K562 (cell line): ENCODE results near the gene GRB10. TPM values are rescaled to one million over a fixed set of nuclear protein-coding genes. Genes with fewer than 3 reads are reported as not detected.

Experiments used
- ATAC-seq: fragments of 200-7000 bp; cut with Tn5 transposase; 3 replicates; pipeline ENCODE4 v1.9.1; 2020; ENCODE audit warnings: moderate library complexity
- BruUV-seq: library from RNA; stranded (reverse); fragments of 400-500 nt; replicated peaks from 2 replicates; lab custom pipeline; 2021; lab: Mats Ljungman, UMichigan
- CTCF ChIA-PET: fragments of 300-600 bp; formaldehyde crosslinking; extraction: SDS; loops from one replicate; lab custom pipeline; 2021; ENCODE audit warnings: low intra/inter-chr PET ratio; lab: Yijun Ruan, JAX
- POLR2A ChIA-PET: fragments of 300-600, 350-650 bp; sonication (Branson Sonifier 250); formaldehyde crosslinking; extraction: SDS; loops from one replicate; lab custom pipeline; 2021; ENCODE audit warnings: antibody characterized with exemption, inconsistent platforms; lab: Yijun Ruan, JAX
- DNase-seq, 4 experiments: peaks; one replicate each; pipeline versions ENCODE4 v3.0.0 to v3.0.0-alpha.2; 2011 to 2018; ENCODE audit warnings: low spot score in 3 of 4, mixed read lengths in 3 of 4; ENCODE audit errors: extremely low read depth in 1 of 4
- FAIRE-seq: peaks from 2 replicates; lab custom pipeline; 2011; peaks lifted over from hg19 to GRCh38; lab: Jason Lieb, UNC
- H2AFZ ChIP-seq: 2 replicates; pipeline ENCODE4 v1.6.0; 2011; ENCODE audit warnings: low read depth, low read length, control low read depth, inconsistent platforms
- H3K27ac ChIP-seq: fragments of 200-600 bp; 3 replicates; pipeline ENCODE4 v1.8.0; 2011; ENCODE audit warnings: low read depth, mild to moderate bottlenecking, control low read depth, inconsistent platforms, low read length, moderate library complexity, mixed read lengths; ENCODE audit errors: extremely low read depth
- H3K27me3 ChIP-seq, 2 experiments: fragments of 300-600 bp in 1 of 2; 2 replicates in 1 of 2; 3 replicates in 1 of 2; pipeline versions ENCODE4 v1.6.0 to v1.8.0; 2011; ENCODE audit warnings: inconsistent platforms in 2 of 2, low read length in 2 of 2, mild to moderate bottlenecking in 1 of 2, mixed read lengths in 1 of 2, moderate library complexity in 1 of 2; ENCODE audit not compliant: control insufficient read depth in 2 of 2, insufficient read depth in 2 of 2
- H3K36me3 ChIP-seq: fragments of 300-600 bp; 3 replicates; pipeline ENCODE4 v1.8.0; 2011; ENCODE audit warnings: mild to moderate bottlenecking, low read length, inconsistent platforms; ENCODE audit not compliant: control insufficient read depth, insufficient read depth
- H3K4me1 ChIP-seq, 2 experiments: fragments of 200-600 bp in 1 of 2; replicated peaks in 1 of 2; 2 replicates in 1 of 2; 3 replicates in 1 of 2; pipeline versions ENCODE4 v1.5.1 to v1.8.0; 2011; ENCODE audit warnings: inconsistent platforms in 2 of 2, low read length in 2 of 2, mild to moderate bottlenecking in 1 of 2, mixed read lengths in 1 of 2, moderate library complexity in 1 of 2; ENCODE audit not compliant: control insufficient read depth in 2 of 2, insufficient read depth in 2 of 2
- H3K4me2 ChIP-seq: 2 replicates; pipeline ENCODE4 v1.6.1; 2011; ENCODE audit warnings: low read length, control low read depth, inconsistent platforms, mixed read lengths; ENCODE audit not compliant: insufficient read depth
- H3K4me3 ChIP-seq: fragments of 200-600 bp; sonication (generic), shearing (Covaris generic); 2 replicates; pipeline ENCODE4 v1.5.1; 2016; ENCODE audit warnings: control low read depth, inconsistent platforms
- H3K79me2 ChIP-seq: fragments of 200-600 bp; 3 replicates; pipeline ENCODE4 v1.8.0; 2011; ENCODE audit warnings: low read length, inconsistent platforms; ENCODE audit not compliant: control insufficient read depth, insufficient read depth
- H3K9ac ChIP-seq, 2 experiments: 2 replicates each; pipeline versions ENCODE4 v1.6.0 to v1.6.1; 2011; ENCODE audit warnings: low read depth in 2 of 2, low read length in 2 of 2, control low read depth in 1 of 2, inconsistent platforms in 1 of 2, mild to moderate bottlenecking in 1 of 2, mixed read lengths in 1 of 2; ENCODE audit not compliant: insufficient read depth in 1 of 2
- H3K9me1 ChIP-seq: one replicate; pipeline ENCODE4 v1.6.0; 2011; ENCODE audit warnings: inconsistent platforms, mild to moderate bottlenecking, low read length, moderate library complexity; ENCODE audit not compliant: control insufficient read depth, insufficient read depth
- H3K9me3 ChIP-seq: replicated peaks from 2 replicates; pipeline ENCODE4 v1.5.1; 2011; ENCODE audit warnings: low read depth, low read length, inconsistent platforms; ENCODE audit not compliant: control insufficient read depth, insufficient read depth
- H4K20me1 ChIP-seq: replicated peaks from 2 replicates; pipeline ENCODE4 v1.6.1; 2011; ENCODE audit warnings: low read length, inconsistent platforms, mixed read lengths; ENCODE audit not compliant: control insufficient read depth, insufficient read depth
- PHF21A ChIP-seq: fragments of 450-650 bp; IDR thresholded peaks from 2 replicates; pipeline ENCODE4 v1.6.1; 2017; ENCODE audit warnings: low read depth, borderline replicate concordance
- RFX5 ChIP-seq: IDR thresholded peaks from 2 replicates; pipeline ENCODE4 v1.6.1; 2011; ENCODE audit warnings: low read depth, mild to moderate bottlenecking, improper control_type of control experiment, low read length
- RHOXF2B ChIP-seq: fragments of 250-450 bp; sonication (Bioruptor Pico); conservative IDR thresholded peaks from 2 replicates; pipeline ENCODE4 v1.5.1; 2021
- SRSF1 ChIP-seq: fragments of 200-400 bp; formaldehyde crosslinking; IDR thresholded peaks from 2 replicates; pipeline ENCODE4 v1.6.1; 2017; ENCODE audit warnings: mild to moderate bottlenecking, low read depth, low read length, moderate library complexity
- STAT5B ChIP-seq: fragments of 250-450 bp; sonication (Bioruptor Pico); IDR thresholded peaks from 2 replicates; pipeline ENCODE4 v1.8.0; 2021; ENCODE audit warnings: mild to moderate bottlenecking, inconsistent platforms
- ZFP36 ChIP-seq: fragments of 150-350 bp; IDR thresholded peaks from 2 replicates; pipeline ENCODE4 v1.6.1; 2018; ENCODE audit warnings: low read length, low read depth; ENCODE audit not compliant: partially characterized antibody
- ZNF165 ChIP-seq: fragments of 250-450 bp; sonication (Bioruptor Pico); IDR thresholded peaks from 2 replicates; pipeline ENCODE4 v1.4.0; 2020; ENCODE audit warnings: borderline replicate concordance
- ZNF3 ChIP-seq: fragments of 250-450 bp; sonication (Bioruptor Pico); IDR thresholded peaks from 2 replicates; pipeline ENCODE4 v1.5.0; 2021; ENCODE audit warnings: mild to moderate bottlenecking, moderate library complexity
- ZNF507 ChIP-seq: conservative IDR thresholded peaks from 2 replicates; pipeline ENCODE4 v1.6.1; 2017; ENCODE audit warnings: missing genetic modification characterization, missing compliant biosample characterization
- ZNF764 ChIP-seq: fragments of 250-450 bp; sonication (Bioruptor Pico); IDR thresholded peaks from 2 replicates; pipeline ENCODE4 v1.4.0; 2020; ENCODE audit warnings: low read depth, mild to moderate bottlenecking, moderate library complexity
- WGBS: fragments of 100-300 bp; shearing (Covaris generic); methylation state at CpG from one replicate; pipeline ENCODE4 v1.1.6; 2016; ENCODE audit warnings: low coverage, mixed read lengths; ENCODE audit not compliant: insufficient coverage; ENCODE audit errors: missing lambda C conversion rate; 5-methylcytosine and 5-hydroxymethylcytosine counted together
- in situ Hi-C: fragments of 300-500 bp; cut with MboI; formaldehyde crosslinking; loops from 4 replicates; pipeline ENCODE4 v1.15.0; 2018; ENCODE audit warnings: inconsistent platforms, mixed read lengths
- intact Hi-C: fragments of 100-400 bp; cut with micrococcal nuclease; formaldehyde crosslinking; loops from 2 replicates; pipeline ENCODE4 v1.14.2; 2022
- polyA plus RNA-seq, 8 experiments: library from polyadenylated mRNA; depleted of rRNA in 4 of 8; stranded (reverse) in 5 of 8; unstranded in 3 of 8; fragments of >200 nt; fragmentation: Nextera tagmentation in 2 of 8; fragmentation: Illumina TruSeq in 1 of 8; extraction: Ambion mirVana in 2 of 8; extraction: Trizol in 1 of 8; gene quantifications; 2 replicates each; pipeline versions ENCODE4 v1.2.1 to v1.2.3, GENCODE V29; 2011 to 2014; ENCODE audit warnings: inconsistent platforms in 1 of 8, missing spikeins in 1 of 8
- total RNA-seq, 7 experiments: library from RNA; depleted of rRNA in 6 of 7; stranded (reverse); fragments of >200 nt in 6 of 7; fragmentation: Illumina TruSeq in 2 of 7; extraction: Trizol in 2 of 7; gene quantifications; 2 replicates each; pipeline versions ENCODE4 v1.2.1 to v1.2.3, GENCODE V29; 2011 to 2021; ENCODE audit warnings: low replicate concordance in 1 of 7
- TF ChIP-seq, protein P1 (sequence below): sonication (generic); formaldehyde crosslinking; IDR thresholded peaks from 2 replicates; pipeline ENCODE4 v1.8.1; 2023; ENCODE audit warnings: missing genetic modification reagents, mild to moderate bottlenecking, borderline replicate concordance
- TF ChIP-seq, protein P2 (sequence below): fragments of 450-650 bp; formaldehyde crosslinking; IDR thresholded peaks from 2 replicates; pipeline ENCODE4 v1.4.0; 2022; ENCODE audit warnings: missing genetic modification characterization
- TF ChIP-seq, protein P3 (sequence below): fragments of 250-450 bp; sonication (Bioruptor Pico); IDR thresholded peaks from 2 replicates; pipeline ENCODE4 v1.8.0; 2021; ENCODE audit warnings: moderate library complexity, mild to moderate bottlenecking, inconsistent platforms

GRB10 gene
- total and polyA plus RNA-seq, 9 of the 15 experiments (the other 6 are each of a cell fraction or from before 2014, with no cell fraction given) = 8.9 to 88.5 (median 40.7) TPM

DNA sequence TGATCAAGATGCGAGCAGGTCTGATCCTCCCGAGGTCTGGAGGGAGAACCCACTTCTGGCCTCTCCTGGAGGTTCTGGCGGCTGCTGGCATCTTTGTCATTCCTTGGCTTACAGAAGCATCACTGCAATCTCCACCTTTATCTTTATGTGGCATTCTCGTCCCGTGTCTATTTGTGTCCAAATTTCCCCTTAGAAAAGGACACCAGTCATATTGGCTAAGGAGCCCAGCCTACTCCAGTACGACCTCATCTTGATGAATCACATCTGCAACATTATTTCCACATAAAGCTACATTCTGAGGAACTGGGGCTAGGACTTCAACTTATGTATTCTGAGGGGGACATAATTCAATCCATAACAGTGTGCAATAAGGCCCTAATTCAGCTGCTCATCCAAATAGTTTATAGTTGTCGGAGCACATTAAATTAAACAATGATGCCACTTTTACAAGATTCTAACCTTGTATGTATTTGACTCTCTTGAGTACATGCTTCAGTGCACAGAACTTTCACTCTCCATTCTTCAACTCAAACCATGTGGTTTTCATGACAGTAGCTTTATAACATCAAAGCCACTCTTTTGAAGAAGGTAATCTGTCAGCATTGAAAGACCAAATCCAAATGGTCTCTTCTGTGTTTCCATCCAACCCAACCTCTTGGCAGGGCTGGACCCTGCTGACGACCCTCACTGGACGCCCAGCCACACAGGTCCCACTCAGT, 131.3 kb downstream of the GRB10 start:
- H3K9me1 ChIP-seq = no peaks in the 10 kb centered on the region
- H3K79me2 ChIP-seq = no peaks in the 10 kb centered on the region
- FAIRE-seq (no peak), DNase-seq (no peak), ATAC-seq (no peak)
- H3K9ac ChIP-seq = no peak overlapping the region
- no peaks in the 10 kb centered on the region for H3K4me1 ChIP-seq
- CTCF ChIA-PET = no interaction called here
- no peak overlapping the region for H2AFZ ChIP-seq
- no peak overlapping the region for H3K27ac ChIP-seq
- H3K4me2 ChIP-seq = no peak overlapping the region
- no TSS peak for BruUV-seq
- no peak for TF ChIP-seq ZNF165
- TF ChIP-seq, protein P1, sequence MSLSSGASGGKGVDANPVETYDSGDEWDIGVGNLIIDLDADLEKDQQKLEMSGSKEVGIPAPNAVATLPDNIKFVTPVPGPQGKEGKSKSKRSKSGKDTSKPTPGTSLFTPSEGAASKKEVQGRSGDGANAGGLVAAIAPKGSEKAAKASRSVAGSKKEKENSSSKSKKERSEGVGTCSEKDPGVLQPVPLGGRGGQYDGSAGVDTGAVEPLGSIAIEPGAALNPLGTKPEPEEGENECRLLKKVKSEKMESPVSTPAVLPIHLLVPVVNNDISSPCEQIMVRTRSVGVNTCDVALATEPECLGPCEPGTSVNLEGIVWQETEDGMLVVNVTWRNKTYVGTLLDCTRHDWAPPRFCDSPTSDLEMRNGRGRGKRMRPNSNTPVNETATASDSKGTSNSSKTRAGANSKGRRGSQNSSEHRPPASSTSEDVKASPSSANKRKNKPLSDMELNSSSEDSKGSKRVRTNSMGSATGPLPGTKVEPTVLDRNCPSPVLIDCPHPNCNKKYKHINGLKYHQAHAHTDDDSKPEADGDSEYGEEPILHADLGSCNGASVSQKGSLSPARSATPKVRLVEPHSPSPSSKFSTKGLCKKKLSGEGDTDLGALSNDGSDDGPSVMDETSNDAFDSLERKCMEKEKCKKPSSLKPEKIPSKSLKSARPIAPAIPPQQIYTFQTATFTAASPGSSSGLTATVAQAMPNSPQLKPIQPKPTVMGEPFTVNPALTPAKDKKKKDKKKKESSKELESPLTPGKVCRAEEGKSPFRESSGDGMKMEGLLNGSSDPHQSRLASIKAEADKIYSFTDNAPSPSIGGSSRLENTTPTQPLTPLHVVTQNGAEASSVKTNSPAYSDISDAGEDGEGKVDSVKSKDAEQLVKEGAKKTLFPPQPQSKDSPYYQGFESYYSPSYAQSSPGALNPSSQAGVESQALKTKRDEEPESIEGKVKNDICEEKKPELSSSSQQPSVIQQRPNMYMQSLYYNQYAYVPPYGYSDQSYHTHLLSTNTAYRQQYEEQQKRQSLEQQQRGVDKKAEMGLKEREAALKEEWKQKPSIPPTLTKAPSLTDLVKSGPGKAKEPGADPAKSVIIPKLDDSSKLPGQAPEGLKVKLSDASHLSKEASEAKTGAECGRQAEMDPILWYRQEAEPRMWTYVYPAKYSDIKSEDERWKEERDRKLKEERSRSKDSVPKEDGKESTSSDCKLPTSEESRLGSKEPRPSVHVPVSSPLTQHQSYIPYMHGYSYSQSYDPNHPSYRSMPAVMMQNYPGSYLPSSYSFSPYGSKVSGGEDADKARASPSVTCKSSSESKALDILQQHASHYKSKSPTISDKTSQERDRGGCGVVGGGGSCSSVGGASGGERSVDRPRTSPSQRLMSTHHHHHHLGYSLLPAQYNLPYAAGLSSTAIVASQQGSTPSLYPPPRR (CRISPR knock-in tag) = no peak
- TF ChIP-seq STAT5B (CRISPR knock-in tag) = no peak
- TF ChIP-seq ZNF3 = no peak
- TF ChIP-seq, protein P2, sequence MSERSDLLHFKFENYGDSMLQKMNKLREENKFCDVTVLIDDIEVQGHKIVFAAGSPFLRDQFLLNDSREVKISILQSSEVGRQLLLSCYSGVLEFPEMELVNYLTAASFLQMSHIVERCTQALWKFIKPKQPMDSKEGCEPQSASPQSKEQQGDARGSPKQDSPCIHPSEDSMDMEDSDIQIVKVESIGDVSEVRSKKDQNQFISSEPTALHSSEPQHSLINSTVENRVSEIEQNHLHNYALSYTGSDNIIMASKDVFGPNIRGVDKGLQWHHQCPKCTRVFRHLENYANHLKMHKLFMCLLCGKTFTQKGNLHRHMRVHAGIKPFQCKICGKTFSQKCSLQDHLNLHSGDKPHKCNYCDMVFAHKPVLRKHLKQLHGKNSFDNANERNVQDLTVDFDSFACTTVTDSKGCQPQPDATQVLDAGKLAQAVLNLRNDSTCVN = no peak
- no peak for TF ChIP-seq ZNF507 (tag)
- no peak for TF ChIP-seq RFX5
- no peak for TF ChIP-seq SRSF1
- no peak for TF ChIP-seq PHF21A
- TF ChIP-seq, protein P3, sequence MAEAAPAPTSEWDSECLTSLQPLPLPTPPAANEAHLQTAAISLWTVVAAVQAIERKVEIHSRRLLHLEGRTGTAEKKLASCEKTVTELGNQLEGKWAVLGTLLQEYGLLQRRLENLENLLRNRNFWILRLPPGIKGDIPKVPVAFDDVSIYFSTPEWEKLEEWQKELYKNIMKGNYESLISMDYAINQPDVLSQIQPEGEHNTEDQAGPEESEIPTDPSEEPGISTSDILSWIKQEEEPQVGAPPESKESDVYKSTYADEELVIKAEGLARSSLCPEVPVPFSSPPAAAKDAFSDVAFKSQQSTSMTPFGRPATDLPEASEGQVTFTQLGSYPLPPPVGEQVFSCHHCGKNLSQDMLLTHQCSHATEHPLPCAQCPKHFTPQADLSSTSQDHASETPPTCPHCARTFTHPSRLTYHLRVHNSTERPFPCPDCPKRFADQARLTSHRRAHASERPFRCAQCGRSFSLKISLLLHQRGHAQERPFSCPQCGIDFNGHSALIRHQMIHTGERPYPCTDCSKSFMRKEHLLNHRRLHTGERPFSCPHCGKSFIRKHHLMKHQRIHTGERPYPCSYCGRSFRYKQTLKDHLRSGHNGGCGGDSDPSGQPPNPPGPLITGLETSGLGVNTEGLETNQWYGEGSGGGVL (CRISPR knock-in tag) = no peak
- no peak for TF ChIP-seq ZFP36
- no peak for TF ChIP-seq RHOXF2B (CRISPR knock-in tag)
- no peak for TF ChIP-seq ZNF764 (CRISPR knock-in tag)
- POLR2A ChIA-PET = interaction anchor here (3.1 kb wide), 1 partner anchor 10 kb away, joined by 9 read pairs; no protein-coding TSS in a partner anchor
- in situ Hi-C loops (no loop called here), intact Hi-C loops (no loop called here)
- H3K9me3 ChIP-seq = no peaks in the 10 kb centered on the region
- 80% methylated on average over 9 of the region's 9 CpGs for WGBS
- H3K27me3 ChIP-seq = no peaks in the 10 kb centered on the region
- H3K4me3 ChIP-seq = no peak overlapping the region
- H3K36me3 ChIP-seq = peaks cover 3% of the 10 kb centered on the region; the same call in 2 of the 3 replicates
- H4K20me1 ChIP-seq = peaks cover 2% of the 10 kb centered on the region; the same call in 1 of the 2 replicates
